ENCODE measurements around the gene BEGAIN.

Gene BEGAIN

GRCh38 chr14:100599981-100600380 lies 12.8 kb upstream of the BEGAIN start:
- no peak for DNase-seq

GRCh38 chr14:100594625-100594951 lies 7.4 kb upstream of the BEGAIN start:
- DNase-seq, result no peak

DNA sequence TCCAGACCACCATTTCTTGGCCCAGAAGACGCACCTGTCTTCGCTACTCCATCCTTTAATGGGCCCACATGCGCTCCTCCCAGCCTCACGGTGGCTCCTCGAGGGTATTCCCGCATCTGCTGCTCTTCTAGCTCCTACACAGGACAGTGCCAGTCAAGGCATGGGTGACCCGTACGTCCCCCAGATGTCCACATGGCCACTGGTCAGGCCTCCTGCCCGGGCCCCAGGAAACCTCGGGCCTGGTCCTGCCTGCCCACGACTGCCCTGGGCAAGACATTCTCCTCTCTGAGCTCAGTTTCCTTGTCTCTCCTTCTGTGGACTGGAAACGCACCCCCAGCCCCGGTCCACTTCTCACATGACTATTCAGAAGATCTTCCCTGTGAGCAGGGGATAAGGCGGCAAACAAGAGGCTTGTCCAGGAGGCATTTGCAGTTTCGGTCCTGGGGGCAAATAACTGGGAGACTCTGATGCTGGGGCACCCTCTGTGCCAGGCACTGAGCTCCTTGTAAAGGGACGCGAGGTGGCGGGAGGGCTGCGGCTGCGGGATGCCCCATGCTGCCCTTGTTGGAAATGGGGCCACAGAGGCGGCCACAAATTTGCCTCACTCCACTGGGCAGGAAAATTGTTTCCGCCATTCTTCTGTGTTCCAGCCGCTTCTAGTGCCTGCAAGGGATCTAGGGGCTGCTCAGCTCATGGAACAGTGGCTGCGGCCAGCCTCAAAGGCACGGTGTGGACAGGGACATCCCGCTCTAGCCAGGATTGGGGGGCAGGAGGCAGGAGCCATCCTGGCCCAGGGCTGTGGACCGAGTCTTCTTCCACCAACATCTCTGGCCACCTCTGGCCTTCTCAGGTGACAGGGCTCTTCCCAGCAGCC lies 6.8 kb upstream of the BEGAIN start:
- DNase-seq, result no peak

GRCh38 chr14:100592972-100593371 lies 5.8 kb upstream of the BEGAIN start:
- DNase-seq, result no peak

DNA sequence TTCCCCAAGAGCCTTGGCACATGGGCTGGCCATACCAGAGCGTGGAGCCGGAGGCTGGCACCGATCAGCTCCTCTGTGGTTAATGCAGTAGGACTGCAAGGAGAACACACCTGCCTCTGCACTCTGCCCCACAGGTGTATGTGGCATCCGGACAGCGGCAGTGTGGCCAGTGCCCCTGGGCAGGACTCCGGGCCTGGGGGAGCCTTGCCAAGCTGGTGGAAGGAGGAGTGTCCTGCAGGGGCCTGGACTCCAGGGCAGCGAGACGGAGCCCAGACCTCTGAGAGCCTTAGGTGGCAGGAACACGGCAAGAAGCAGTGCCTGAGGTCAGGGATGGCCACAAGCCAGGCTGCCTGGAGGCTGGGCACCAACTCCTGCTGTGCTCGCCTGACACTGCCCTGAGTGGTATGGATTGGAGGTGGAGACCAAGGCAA lies 5.3 kb upstream of the BEGAIN start:
- no peak for DNase-seq

DNA sequence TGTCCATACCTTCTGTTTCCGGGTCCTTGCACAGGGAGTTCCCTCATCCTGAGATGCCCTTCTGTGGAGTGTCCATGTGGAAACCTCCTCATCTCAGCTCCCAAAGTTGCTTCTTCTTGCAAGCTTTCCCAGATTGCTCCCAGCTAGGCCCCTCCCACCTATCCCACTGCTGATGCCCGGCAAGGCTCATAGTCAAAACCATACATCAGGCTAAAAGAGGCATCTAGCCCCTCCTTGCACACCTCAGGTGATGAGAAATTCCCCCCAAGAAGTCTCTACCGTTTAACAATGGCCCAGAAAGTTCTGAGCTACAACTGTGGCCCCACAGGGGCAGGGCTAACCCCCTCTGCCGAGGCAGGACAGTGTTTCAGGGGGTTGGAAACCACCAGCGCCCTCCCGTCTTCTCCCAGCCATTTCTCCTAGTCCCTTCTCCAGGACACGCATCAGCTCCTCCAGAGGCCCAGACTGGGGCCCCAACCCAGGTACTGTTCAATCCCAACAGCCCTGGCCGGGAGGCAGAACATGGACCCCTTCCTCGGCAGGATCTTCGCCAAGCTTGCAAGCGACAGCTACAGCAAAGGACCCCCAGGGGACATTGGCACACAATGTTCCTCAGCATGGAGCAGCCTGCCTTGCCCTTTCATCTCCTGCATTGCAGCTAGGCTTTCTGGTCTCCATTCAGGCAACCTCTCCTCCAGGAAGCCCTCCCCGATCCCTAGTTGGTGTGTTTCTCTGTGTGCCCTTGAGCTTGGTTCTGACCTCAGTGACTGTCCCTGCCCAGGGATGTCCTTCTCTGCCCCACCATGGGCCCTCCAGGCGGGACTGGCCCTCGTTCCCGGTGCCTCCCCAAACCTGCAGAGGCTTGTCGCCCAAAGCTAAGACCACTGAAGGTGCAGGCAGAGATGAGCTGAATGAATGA lies 4.5 kb upstream of the BEGAIN start:
- no peak for DNase-seq

- DNase-seq, result no peak
These were observed 3.7 kb upstream of the BEGAIN start for GRCh38 chr14:100590726-100591452.

- no peak for DNase-seq
These were observed 2.7 kb upstream of the BEGAIN start for GRCh38 chr14:100589760-100590469.

DNA sequence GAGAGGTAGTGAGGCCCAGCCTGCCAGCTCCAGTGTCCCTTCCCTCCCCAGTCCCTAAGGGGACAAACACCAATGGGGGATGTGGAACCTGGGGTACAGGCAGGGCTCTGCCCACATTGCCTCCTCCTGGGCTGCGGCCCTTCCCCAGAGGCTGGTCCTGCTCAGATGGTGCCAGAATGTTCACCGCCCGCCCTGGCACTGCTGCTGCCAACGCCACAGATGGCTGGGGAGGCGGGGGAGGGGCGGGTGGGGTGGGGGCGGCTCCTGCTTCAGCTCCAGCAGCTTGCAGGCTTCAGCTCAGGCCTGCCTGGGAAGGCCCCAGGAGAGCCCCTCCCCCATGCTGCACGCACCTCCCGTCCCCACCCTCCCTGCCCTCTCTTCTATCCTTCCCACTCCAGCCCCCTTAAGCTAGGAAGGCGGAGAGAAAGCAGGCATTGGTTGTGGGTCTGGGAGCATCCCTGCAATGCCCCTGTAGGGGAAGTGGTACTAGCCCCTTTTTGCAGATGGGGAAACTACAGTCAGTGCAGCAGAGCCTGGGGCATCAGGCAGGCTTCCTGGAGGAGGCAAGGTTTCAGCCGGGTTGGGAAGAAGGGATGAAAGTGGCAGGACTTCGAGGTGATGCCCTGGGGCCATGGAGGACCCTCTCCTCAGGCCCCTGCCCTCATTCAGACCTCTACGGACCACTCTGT lies 2.0 kb upstream of the BEGAIN start:
- no peak for DNase-seq

- DNase-seq, result no peak
These were observed 1.5 kb upstream of the BEGAIN start for GRCh38 chr14:100588671-100589070.

- DNase-seq, result no peak
These were observed 670 bp upstream of the BEGAIN start for GRCh38 chr14:100587763-100588411.

GRCh38 chr14:100586403-100587085 lies 673 bp downstream of the BEGAIN start:
- DNase-seq, result no peak

GRCh38 chr14:100586153-100586402 lies 1.1 kb downstream of the BEGAIN start:
- DNase-seq, result no peak

- DNase-seq, result no peak
These were observed 1.6 kb downstream of the BEGAIN start for GRCh38 chr14:100585448-100586152.

- no peak for DNase-seq
These were observed 2.9 kb downstream of the BEGAIN start for GRCh38 chr14:100584056-100585031.

- DNase-seq, result no peak
These were observed 4.0 kb downstream of the BEGAIN start for GRCh38 chr14:100583245-100583644.

DNA sequence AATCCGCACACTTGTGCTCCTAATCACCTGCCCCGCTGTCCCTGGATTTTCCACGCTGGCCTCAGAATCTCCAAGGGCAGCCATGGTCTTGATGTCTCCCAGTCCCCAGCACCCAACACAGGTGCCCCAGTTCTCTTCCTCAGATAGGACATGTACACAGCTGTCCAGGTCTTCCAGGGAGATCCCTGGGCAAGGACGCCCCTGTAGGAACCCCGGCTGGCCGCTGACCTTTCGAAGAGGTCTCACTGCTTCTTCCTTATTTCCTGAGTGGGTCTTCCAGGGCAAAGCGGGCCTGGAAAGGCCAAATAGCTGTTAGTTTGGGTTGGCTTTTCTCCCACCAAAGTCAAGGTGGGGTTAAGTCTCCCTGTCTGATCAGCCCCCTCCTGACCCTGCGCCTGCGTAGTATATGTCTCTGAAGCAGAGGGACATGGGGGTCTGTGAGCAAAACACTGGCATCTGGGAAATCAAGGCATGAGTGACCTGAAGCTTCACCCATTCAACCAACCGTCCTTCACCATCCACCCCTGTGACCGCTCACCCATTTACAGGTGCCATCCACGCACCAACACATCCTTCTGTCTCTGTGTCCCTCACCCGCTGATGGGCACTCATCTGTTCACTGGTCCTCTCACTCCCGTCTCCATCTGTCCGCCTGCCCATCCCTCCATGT lies 4.6 kb downstream of the BEGAIN start:
- no peak for DNase-seq
